Mammary epithelial cell (primary cell): ENCODE data around the gene SAFB.

Experiments
- CTCF ChIP-seq, 2 donors: IDR thresholded peaks in 1 of 2; conservative IDR thresholded peaks in 1 of 2; 2 replicates each; pipeline ENCODE4 v1.5.1; 2011 to 2012; ENCODE audit warnings: inconsistent platforms in 2 of 2, low read length in 2 of 2, mild to moderate bottlenecking in 2 of 2, control low read depth in 1 of 2, low read depth in 1 of 2; ENCODE audit not compliant: insufficient read depth in 1 of 2; ENCODE audit errors: extremely low read depth in 1 of 2
- EZH2 ChIP-seq: IDR thresholded peaks from 2 replicates; pipeline ENCODE4 v1.6.1; 2012; ENCODE audit warnings: low read length, inconsistent platforms, borderline replicate concordance

- TF ChIP-seq EZH2 (no peak), CTCF (conservative IDR thresholded peaks at IDR 0.05 in 1 of 2, IDR thresholded peaks at IDR 0.05 in 1 of 2; ENCODE audit: extremely low read depth in 1 of 2, insufficient read depth in 1 of 2, low read depth in 1 of 2, low read length in 2 of 2) (no peak)
These were observed 5.8 kb upstream of the SAFB start for GRCh38 chr19:5617080-5617479.
